Airway epithelial cell (primary cell): ENCODE measurements around the gene CPNE1. TPM values are rescaled to one million over a fixed set of nuclear protein-coding genes. Genes with fewer than 3 reads are reported as not detected.

ENCODE experiments used
- total RNA-seq: library from RNA; depleted of rRNA; stranded (reverse); fragments of >200 nt; gene quantifications from 2 replicates; pipeline ENCODE4 v1.2.3, GENCODE V29; 2015

CPNE1 gene
- total RNA-seq: 71.3 and 76.1 TPM in 2 replicates

DNA sequence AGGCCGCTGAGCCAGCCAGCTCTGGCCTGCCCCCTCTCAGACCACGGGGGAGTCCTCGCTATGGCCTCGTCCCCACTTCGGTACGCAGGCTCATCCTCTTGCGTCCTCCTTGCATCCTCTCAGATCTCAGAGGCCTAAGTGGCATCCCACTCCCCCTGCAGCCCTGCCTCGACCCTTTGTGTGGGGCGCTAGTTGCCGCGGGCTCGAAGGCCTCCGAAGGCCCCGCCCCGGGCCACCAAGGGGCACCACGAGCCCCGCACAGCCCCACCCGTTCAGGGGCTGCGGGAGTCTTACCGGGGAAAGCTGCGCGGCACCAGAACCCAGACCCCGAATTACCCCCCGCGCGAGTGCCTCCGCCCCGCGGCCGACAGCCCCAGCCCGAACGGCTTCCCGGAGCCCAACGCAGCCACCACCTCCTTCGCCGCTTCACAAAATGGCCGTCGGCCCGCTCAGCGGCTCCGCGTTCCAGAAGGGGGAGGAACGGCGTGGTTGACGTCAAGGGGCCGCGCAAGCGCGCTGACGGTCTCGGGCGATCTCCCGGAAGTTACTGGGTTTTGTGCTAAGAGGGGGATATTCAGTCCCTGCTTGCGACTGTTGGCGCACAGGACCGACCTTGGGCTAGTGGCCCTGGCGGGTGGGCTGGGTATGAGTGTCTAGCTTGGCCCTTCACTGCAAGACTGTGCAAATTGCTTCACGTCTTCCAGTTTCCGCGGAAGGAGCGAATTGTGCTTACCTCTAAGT lies at the start of gene CPNE1, which contains the start of gene RBM12:
Gene CPNE1, minus strand, starts transcription at position 435 of the 741 bp plus-strand sequence. CDS start 31,977 bp downstream, outside the sequence.
Gene RBM12, minus strand, starts transcription at position 435 of the 741 bp plus-strand sequence. CDS start 9,578 bp downstream, outside the sequence.

DNA sequence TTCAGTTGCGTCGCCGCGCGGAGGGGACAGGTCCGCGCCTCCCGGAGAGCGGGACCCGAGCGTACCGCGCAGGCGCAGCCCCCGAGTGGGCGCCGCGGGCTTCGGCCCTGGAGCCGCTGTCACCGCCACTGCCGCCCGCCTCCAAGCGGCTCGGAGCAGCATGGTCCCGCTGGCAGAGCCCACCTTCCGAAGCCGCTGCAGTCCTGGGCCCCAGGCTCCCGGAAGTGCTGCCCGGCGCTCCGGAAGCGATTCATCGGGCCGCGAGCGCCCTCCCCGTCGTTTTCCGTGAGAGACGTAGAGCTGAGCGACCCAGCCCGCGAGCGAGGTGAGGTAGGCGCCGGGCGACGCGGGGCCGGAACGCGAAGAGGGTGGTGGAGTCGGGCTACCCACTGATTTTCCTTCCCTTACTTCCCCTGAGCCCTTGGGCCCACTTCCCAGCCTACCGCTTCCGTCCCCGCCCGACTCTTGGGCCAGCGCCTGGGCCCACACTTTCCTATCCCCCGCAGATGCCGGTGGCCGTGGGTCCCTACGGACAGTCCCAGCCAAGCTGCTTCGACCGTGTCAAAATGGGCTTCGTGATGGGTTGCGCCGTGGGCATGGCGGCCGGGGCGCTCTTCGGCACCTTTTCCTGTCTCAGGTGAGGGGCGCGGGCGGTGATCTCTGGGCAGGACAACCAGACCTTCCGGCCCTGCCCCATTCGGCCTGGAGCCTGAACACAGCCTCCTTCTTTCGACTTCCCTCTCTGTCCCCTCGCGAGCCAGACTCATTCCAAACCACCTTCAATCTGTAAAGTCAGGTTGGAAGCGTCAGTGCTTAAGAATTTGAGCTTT lies 34.6 kb upstream of the CPNE1 start, which contains the start of the genes NFS1 and ROMO1:
Gene NFS1, minus strand, starts transcription at position 226 of the 830 bp plus-strand sequence. Its CDS starts 64 bp downstream, at position 162.
Gene ROMO1, plus strand, starts transcription at position 279 of the 830 bp plus-strand sequence. Its CDS starts 228 bp downstream, at position 507.

DNA sequence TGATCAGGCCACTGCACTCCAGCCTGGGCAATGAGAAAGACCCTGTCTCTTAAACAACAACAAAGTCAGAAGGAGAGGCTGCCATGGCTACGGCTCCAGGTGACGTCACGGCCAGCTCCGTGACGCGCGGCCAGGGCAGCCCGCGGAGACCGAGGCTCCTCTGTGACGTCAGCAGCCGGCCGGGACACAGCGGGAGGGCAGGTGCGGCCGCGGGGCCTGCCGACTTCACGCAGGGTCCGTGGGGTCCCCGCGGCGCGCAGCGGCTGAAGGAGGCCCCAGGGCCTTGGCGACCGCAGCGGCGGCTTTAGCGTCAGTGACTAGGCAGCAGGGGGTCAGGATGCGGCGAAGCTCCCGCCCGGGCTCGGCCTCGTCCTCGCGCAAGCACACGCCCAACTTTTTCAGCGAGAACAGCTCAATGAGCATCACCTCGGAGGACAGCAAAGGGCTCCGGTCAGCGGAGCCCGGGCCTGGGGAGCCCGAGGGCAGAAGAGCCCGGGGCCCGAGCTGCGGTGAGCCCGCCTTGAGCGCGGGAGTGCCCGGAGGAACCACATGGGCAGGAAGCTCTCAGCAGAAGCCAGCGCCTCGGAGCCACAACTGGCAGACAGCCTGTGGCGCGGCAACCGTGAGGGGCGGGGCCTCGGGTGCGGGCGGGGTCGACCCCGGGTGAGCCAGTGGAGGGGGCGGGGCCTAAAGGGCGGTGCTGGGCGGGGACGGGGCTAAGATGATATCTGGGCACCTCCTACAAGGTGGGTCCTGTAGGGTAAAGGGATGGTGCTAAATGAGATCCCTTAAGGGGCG lies 48.8 kb downstream of the CPNE1 start, which contains the start of gene SPAG4:
Gene SPAG4, plus strand, starts transcription at position 163 of the 798 bp plus-strand sequence. Its CDS starts 175 bp downstream, at position 338.

Other genes starting within 250 kb of the CPNE1 start
- gene GDF5, start 226.7 kb downstream of the CPNE1 start, total RNA-seq: 0.85 and 0.93 TPM in 2 replicates
- 41.6 and 42.9 TPM in 2 replicates for gene CEP250, start 209.3 kb downstream of the CPNE1 start, total RNA-seq
- not detected in 2 replicates for gene C20orf173, start 135.2 kb downstream of the CPNE1 start, total RNA-seq
- 169 and 191 TPM in 2 replicates for gene ERGIC3, start 122.8 kb downstream of the CPNE1 start, total RNA-seq
- 1.5 and 2.5 TPM in 2 replicates for gene SPAG4, start 49.1 kb downstream of the CPNE1 start, total RNA-seq
- gene RBM12, start within 50 bp of the CPNE1 start, total RNA-seq: 28.3 and 37.2 TPM in 2 replicates
- 18.4 and 32.9 TPM in 2 replicates for gene NFS1, start 34.5 kb upstream of the CPNE1 start, total RNA-seq
- gene ROMO1, start 34.5 kb upstream of the CPNE1 start, total RNA-seq: 448 and 762 TPM in 2 replicates
- gene RBM39, start 77.4 kb upstream of the CPNE1 start, total RNA-seq: 120 and 127 TPM in 2 replicates
- gene PHF20, start 107.1 kb upstream of the CPNE1 start, total RNA-seq: 25.4 and 32.2 TPM in 2 replicates